HepG2 (cell line): ENCODE measurements around the gene CD164L2. TPM values are rescaled to one million over a fixed set of nuclear protein-coding genes. Genes with fewer than 3 reads are reported as not detected.

Source experiments
- ARID2 ChIP-seq: sonication (generic); formaldehyde crosslinking; IDR thresholded peaks from 2 replicates; pipeline ENCODE4 v1.8.1; 2022; ENCODE audit warnings: mild to moderate bottlenecking, missing genetic modification reagents, borderline replicate concordance
- ELF1 ChIP-seq: sonication (generic); formaldehyde crosslinking; IDR thresholded peaks from 2 replicates; pipeline ENCODE4 v1.4.0; 2020; ENCODE audit warnings: missing genetic modification reagents
- ELK4 ChIP-seq: sonication (generic); formaldehyde crosslinking; IDR thresholded peaks from 2 replicates; pipeline ENCODE4 v1.9.0; 2021; ENCODE audit warnings: missing genetic modification reagents, borderline replicate concordance
- ERF ChIP-seq: IDR thresholded peaks from 2 replicates; pipeline ENCODE4 v1.6.1; 2018; ENCODE audit warnings: missing biosample characterization, missing genetic modification reagents
- GFI1 ChIP-seq: sonication (generic); formaldehyde crosslinking; IDR thresholded peaks from 2 replicates; pipeline ENCODE4 v1.5.0; 2020; ENCODE audit warnings: missing genetic modification reagents, mild to moderate bottlenecking, borderline replicate concordance
- HDAC1 ChIP-seq: sonication (generic); formaldehyde crosslinking; IDR thresholded peaks from 2 replicates; pipeline ENCODE4 v1.5.1; 2020; ENCODE audit warnings: mild to moderate bottlenecking, missing genetic modification reagents
- HOXA3 ChIP-seq: sonication (generic); formaldehyde crosslinking; IDR thresholded peaks from 2 replicates; pipeline ENCODE4 v1.5.0; 2020; ENCODE audit warnings: missing genetic modification reagents
- KAT2B ChIP-seq: fragments of 150-350 bp; IDR thresholded peaks from 2 replicates; pipeline ENCODE4 v1.6.1; 2014; ENCODE audit warnings: low read depth, low read length, borderline replicate concordance
- KAT8 ChIP-seq: IDR thresholded peaks from 2 replicates; pipeline ENCODE4 v1.6.1; 2016; ENCODE audit warnings: missing genetic modification reagents, missing compliant biosample characterization
- KLF11 ChIP-seq: IDR thresholded peaks from 2 replicates; pipeline ENCODE4 v1.6.1; 2016; ENCODE audit warnings: missing compliant biosample characterization
- LBX2 ChIP-seq: sonication (generic); formaldehyde crosslinking; IDR thresholded peaks from 2 replicates; pipeline ENCODE4 v1.5.0; 2020; ENCODE audit warnings: missing genetic modification reagents, mild to moderate bottlenecking, borderline replicate concordance
- MIER2 ChIP-seq: IDR thresholded peaks from 2 replicates; pipeline ENCODE4 v1.6.1; 2016; ENCODE audit warnings: missing biosample characterization, missing genetic modification reagents
- MIER3 ChIP-seq: IDR thresholded peaks from 2 replicates; pipeline ENCODE4 v1.6.1; 2016; ENCODE audit warnings: missing compliant biosample characterization, borderline replicate concordance
- NR2F2 ChIP-seq: IDR thresholded peaks from 2 replicates; pipeline ENCODE4 v1.6.1; 2012; ENCODE audit warnings: low read depth, inconsistent platforms, borderline replicate concordance
- PAWR ChIP-seq: sonication (generic); formaldehyde crosslinking; IDR thresholded peaks from 2 replicates; pipeline ENCODE4 v1.4.0; 2020; ENCODE audit warnings: missing genetic modification reagents, mild to moderate bottlenecking, borderline replicate concordance
- PCBP1 ChIP-seq: fragments of 200-400 bp; formaldehyde crosslinking; IDR thresholded peaks from 2 replicates; pipeline ENCODE4 v1.6.1; 2017; ENCODE audit warnings: mild to moderate bottlenecking, low read depth, low read length, borderline replicate concordance
- REPIN1 ChIP-seq: sonication (generic); formaldehyde crosslinking; IDR thresholded peaks from 2 replicates; pipeline ENCODE4 v1.8.0; 2022; ENCODE audit warnings: missing genetic modification reagents, low read depth, mild to moderate bottlenecking, borderline replicate concordance
- SMAD3 ChIP-seq: sonication (generic); formaldehyde crosslinking; IDR thresholded peaks from 2 replicates; pipeline ENCODE4 v1.4.0; 2020; ENCODE audit warnings: missing genetic modification reagents
- SNAPC4 ChIP-seq: sonication (generic); formaldehyde crosslinking; IDR thresholded peaks from 2 replicates; pipeline ENCODE4 v1.4.0; 2020; ENCODE audit warnings: mild to moderate bottlenecking, missing genetic modification reagents
- TGIF2 ChIP-seq: IDR thresholded peaks from 2 replicates; pipeline ENCODE4 v1.6.1; 2016; ENCODE audit warnings: control low read depth, missing compliant biosample characterization
- TIGD3 ChIP-seq: sonication (generic); formaldehyde crosslinking; IDR thresholded peaks from 2 replicates; pipeline ENCODE4 v1.5.1; 2020; ENCODE audit warnings: mild to moderate bottlenecking, missing genetic modification reagents, borderline replicate concordance
- ZFYVE20 ChIP-seq: sonication (generic); formaldehyde crosslinking; IDR thresholded peaks from 2 replicates; pipeline ENCODE4 v1.8.0; 2023; ENCODE audit warnings: low read depth, mild to moderate bottlenecking, moderate library complexity, missing genetic modification reagents, borderline replicate concordance
- ZNF788 ChIP-seq: sonication (generic); formaldehyde crosslinking; IDR thresholded peaks from 2 replicates; pipeline ENCODE4 v1.5.0; 2020; ENCODE audit warnings: mild to moderate bottlenecking, missing genetic modification reagents, borderline replicate concordance
- polyA plus RNA-seq, 8 experiments: library from polyadenylated mRNA; depleted of rRNA in 3 of 8; stranded (reverse) in 7 of 8; unstranded in 1 of 8; fragments of >200 nt; fragmentation: Illumina TruSeq in 4 of 8; extraction: Trizol in 4 of 8; gene quantifications; 2 replicates each; pipeline versions ENCODE4 v1.2.1 to v1.2.3, GENCODE V29; 2011 to 2016; ENCODE audit warnings: low read depth in 4 of 8, missing spikeins in 1 of 8, mixed read lengths in 1 of 8; ENCODE audit not compliant: insufficient read depth in 1 of 8
- total RNA-seq, 5 experiments: library from RNA; depleted of rRNA; stranded (reverse); fragments of >200 nt; fragmentation: Illumina TruSeq; extraction: Trizol; gene quantifications; 2 replicates each; pipeline ENCODE4 v1.2.3, GENCODE V29; 2016; ENCODE audit warnings: low read depth in 1 of 5

CD164L2 gene
- total and polyA plus RNA-seq, 2 of the 13 experiments (the other 11 are each of a cell fraction or from before 2014, with no cell fraction given) = not detected

GRCh38 chr1:27392096-27392777 is 9.1 kb upstream of the CD164L2 start, which contains the start of gene GPR3 (continued):
- no peak for TF ChIP-seq PCBP1
- no peak for TF ChIP-seq LBX2 (CRISPR knock-in tag)
- peak; percentile 46; the same call in 1 of the 2 replicates for TF ChIP-seq KAT8 (CRISPR knock-in tag)
- TF ChIP-seq SNAPC4 (CRISPR knock-in tag) = no peak
- TF ChIP-seq TGIF2 (CRISPR knock-in tag) = 0 out of 2 replicates have a peak, but pooled peaks have one; percentile 8
- TF ChIP-seq MIER2 (CRISPR knock-in tag) = no peak
- no peak for TF ChIP-seq ZFYVE20 (CRISPR knock-in tag)
- no peak for TF ChIP-seq ELF1 (CRISPR knock-in tag)
- 0 out of 2 replicates have a peak, but pooled peaks have one; percentile 17 for TF ChIP-seq ERF (CRISPR knock-in tag)
- no peak for TF ChIP-seq TIGD3 (CRISPR knock-in tag)
- TF ChIP-seq HOXA3 (CRISPR knock-in tag) = peak; percentile 87
- TF ChIP-seq MIER3 (CRISPR knock-in tag) = no peak
- TF ChIP-seq ELK4 (CRISPR knock-in tag) = no peak
- no peak for TF ChIP-seq KAT2B
- no peak for TF ChIP-seq PAWR (CRISPR knock-in tag)
- TF ChIP-seq GFI1 = peak; percentile 58; the same call in 1 of the 2 replicates
- peak; percentile 28; the same call in 1 of the 2 replicates for TF ChIP-seq ZNF788 (CRISPR knock-in tag)
- TF ChIP-seq REPIN1 (CRISPR knock-in tag) = no peak
- peak; percentile 63; the same call in 1 of the 2 replicates for TF ChIP-seq HDAC1 (CRISPR knock-in tag)
- no peak for TF ChIP-seq KLF11 (CRISPR knock-in tag)
- TF ChIP-seq ARID2 = no peak
- 0 out of 2 replicates have a peak, but pooled peaks have one; percentile 36 for TF ChIP-seq SMAD3 (CRISPR knock-in tag)
- TF ChIP-seq NR2F2 = no peak
